Liver (tissue), 9 donors: Measurements from ENCODE around the gene PCDH8. TPM values are rescaled to one million over a fixed set of nuclear protein-coding genes. Genes with fewer than 3 reads are reported as not detected.

Source experiments
- DNase-seq: peaks from one replicate; pipeline ENCODE4 v3.0.0-alpha.2; 2017; ENCODE audit warnings: low spot score
- H3K27ac ChIP-seq, 2 donors: one replicate each; pipeline ENCODE4 v1.7.0; 2013; ENCODE audit warnings: inconsistent platforms in 2 of 2, low read length in 2 of 2, control low read depth in 1 of 2, low read depth in 1 of 2, mild to moderate bottlenecking in 1 of 2
- H3K27me3 ChIP-seq, 4 donors: one replicate each; pipeline versions ENCODE4 v1.6.1 to v1.7.0; 2013; ENCODE audit warnings: low read length in 3 of 4, inconsistent platforms in 1 of 4, mild to moderate bottlenecking in 1 of 4, moderate library complexity in 1 of 4; ENCODE audit not compliant: control insufficient read depth in 4 of 4, insufficient read depth in 4 of 4
- H3K36me3 ChIP-seq, 4 donors: one replicate each; pipeline versions ENCODE4 v1.6.1 to v1.7.0; 2013; ENCODE audit warnings: low read length in 3 of 4, mild to moderate bottlenecking in 3 of 4, low read depth in 1 of 4, moderate library complexity in 1 of 4; ENCODE audit not compliant: control insufficient read depth in 4 of 4, insufficient read depth in 3 of 4
- H3K4me1 ChIP-seq, 4 donors: one replicate each; pipeline versions ENCODE4 v1.6.1 to v1.7.0; 2013; ENCODE audit warnings: low read length in 3 of 4, mild to moderate bottlenecking in 3 of 4, moderate library complexity in 1 of 4; ENCODE audit not compliant: control insufficient read depth in 4 of 4, insufficient read depth in 4 of 4
- H3K4me3 ChIP-seq, 3 donors: one replicate each; pipeline versions ENCODE4 v1.6.1 to v1.7.0; 2013; ENCODE audit warnings: low read length in 3 of 3, control low read depth in 1 of 3, low read depth in 1 of 3, mild to moderate bottlenecking in 1 of 3
- H3K9ac ChIP-seq, 2 donors: one replicate each; pipeline ENCODE4 v1.7.0; 2013; ENCODE audit warnings: low read length in 2 of 2, mild to moderate bottlenecking in 2 of 2, moderate library complexity in 2 of 2, control low read depth in 1 of 2, low read depth in 1 of 2
- H3K9me3 ChIP-seq, 4 donors: one replicate each; pipeline versions ENCODE4 v1.6.1 to v1.7.0; 2013; ENCODE audit warnings: low read length in 3 of 4; ENCODE audit not compliant: control insufficient read depth in 4 of 4
- EGR1 ChIP-seq, 2 donors: IDR thresholded peaks; 2 replicates each; pipeline ENCODE4 v1.6.1; 2016 to 2018; ENCODE audit warnings: antibody characterized with exemption in 2 of 2, low read depth in 2 of 2
- FOXA1 ChIP-seq: IDR thresholded peaks from 2 replicates; pipeline ENCODE4 v1.6.1; 2016; ENCODE audit warnings: antibody characterized with exemption
- FOXA2 ChIP-seq: IDR thresholded peaks from 2 replicates; pipeline ENCODE4 v1.6.1; 2016; ENCODE audit warnings: antibody characterized with exemption
- GABPA ChIP-seq, 2 donors: IDR thresholded peaks in 1 of 2; conservative IDR thresholded peaks in 1 of 2; 2 replicates each; pipeline ENCODE4 v1.6.1; 2016; ENCODE audit warnings: antibody characterized with exemption in 2 of 2, mild to moderate bottlenecking in 1 of 2, moderate library complexity in 1 of 2
- HNF4A ChIP-seq, 2 donors: conservative IDR thresholded peaks; 2 replicates each; pipeline ENCODE4 v1.6.1; 2016; ENCODE audit warnings: antibody characterized with exemption in 2 of 2, mild to moderate bottlenecking in 2 of 2
- JUND ChIP-seq, 2 donors: IDR thresholded peaks; 2 replicates each; pipeline ENCODE4 v1.6.1; 2016; ENCODE audit warnings: antibody characterized with exemption in 2 of 2
- NR2F2 ChIP-seq: IDR thresholded peaks from 2 replicates; pipeline ENCODE4 v1.6.1; 2016; ENCODE audit warnings: antibody characterized with exemption
- RAD21 ChIP-seq, 2 donors: IDR thresholded peaks; 2 replicates each; pipeline ENCODE4 v1.6.1; 2016; ENCODE audit warnings: antibody characterized with exemption in 2 of 2, mild to moderate bottlenecking in 2 of 2
- RXRA ChIP-seq, 2 donors: IDR thresholded peaks; 2 replicates each; pipeline ENCODE4 v1.6.1; 2017 to 2018; ENCODE audit warnings: antibody characterized with exemption in 2 of 2, mild to moderate bottlenecking in 1 of 2
- SP1 ChIP-seq: IDR thresholded peaks from 2 replicates; pipeline ENCODE4 v1.6.1; 2018; ENCODE audit warnings: antibody characterized with exemption, mild to moderate bottlenecking
- TAF1 ChIP-seq: conservative IDR thresholded peaks from 2 replicates; pipeline ENCODE4 v1.6.1; 2016; ENCODE audit warnings: antibody characterized with exemption, mild to moderate bottlenecking
- YY1 ChIP-seq: IDR thresholded peaks from 2 replicates; pipeline ENCODE4 v1.6.1; 2016; ENCODE audit warnings: antibody characterized with exemption, mild to moderate bottlenecking
- WGBS: extraction: QIAGEN DNeasy Blood & Tissue Kit; methylation state at CpG from one replicate; pipeline ENCODE4 v1.1.7; 2013; 5-methylcytosine and 5-hydroxymethylcytosine counted together
- polyA plus RNA-seq, 2 donors: library from polyadenylated mRNA; stranded (reverse) in 1 of 2; unstranded in 1 of 2; fragments of 200-250 nt in 1 of 2; fragments of >200 nt in 1 of 2; fragmentation: Nextera tagmentation in 1 of 2; extraction: Ambion mirVana in 1 of 2; gene quantifications; one replicate each; pipeline versions ENCODE4 v1.2.1 to v1.2.3, GENCODE V29; 2013 to 2015
- total RNA-seq, 2 donors: library from RNA; depleted of rRNA; stranded (reverse); fragments of >200 nt; gene quantifications; one replicate each; pipeline ENCODE4 v1.2.3, GENCODE V29; 2014
- TF ChIP-seq, protein P1 (sequence below): IDR thresholded peaks from 2 replicates; pipeline ENCODE4 v1.6.1; 2016; ENCODE audit warnings: antibody characterized with exemption
- TF ChIP-seq, protein P2 (sequence below): fragments of 150-350 bp; IDR thresholded peaks from 2 replicates; pipeline ENCODE4 v1.5.1; 2017; ENCODE audit warnings: improper control_type of control experiment, low read depth, low read length; ENCODE audit not compliant: missing input control
- TF ChIP-seq, protein P3 (sequence below): IDR thresholded peaks from 2 replicates; pipeline ENCODE4 v1.6.1; 2016; ENCODE audit warnings: antibody characterized with exemption
- TF ChIP-seq, protein P4 (sequence below): IDR thresholded peaks from 2 replicates; pipeline ENCODE4 v1.6.1; 2016; ENCODE audit warnings: antibody characterized with exemption
- TF ChIP-seq, protein P5 (sequence below): IDR thresholded peaks from 2 replicates; pipeline ENCODE4 v1.6.1; 2016; ENCODE audit warnings: antibody characterized with exemption, mild to moderate bottlenecking
- donor health status: healthy.
- donor health status: healthy.
- donor health status: healthy.
- donor health status: healthy.
- donor health status: healthy.

PCDH8 gene
- total and polyA plus RNA-seq, 4 donors: not detected

DNA sequence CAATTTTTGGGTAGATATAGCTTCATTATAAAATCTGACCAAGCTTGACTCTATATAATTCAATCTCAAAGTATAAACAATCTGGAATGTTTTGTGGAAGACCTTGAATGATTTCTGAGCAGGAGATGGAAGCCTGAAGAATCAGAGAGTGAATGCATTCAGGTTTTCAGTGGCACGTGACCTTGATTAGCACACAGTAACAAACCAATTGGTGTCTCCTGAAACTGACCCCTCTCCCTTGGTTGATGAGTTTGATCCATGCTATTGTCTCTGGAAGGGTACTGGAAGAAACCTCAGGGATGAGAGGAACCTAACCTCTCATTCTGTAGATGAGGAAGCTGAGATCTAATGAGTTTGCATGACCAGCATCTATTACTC is 39.6 kb downstream of the PCDH8 start (continued):
- TF ChIP-seq, protein P1, sequence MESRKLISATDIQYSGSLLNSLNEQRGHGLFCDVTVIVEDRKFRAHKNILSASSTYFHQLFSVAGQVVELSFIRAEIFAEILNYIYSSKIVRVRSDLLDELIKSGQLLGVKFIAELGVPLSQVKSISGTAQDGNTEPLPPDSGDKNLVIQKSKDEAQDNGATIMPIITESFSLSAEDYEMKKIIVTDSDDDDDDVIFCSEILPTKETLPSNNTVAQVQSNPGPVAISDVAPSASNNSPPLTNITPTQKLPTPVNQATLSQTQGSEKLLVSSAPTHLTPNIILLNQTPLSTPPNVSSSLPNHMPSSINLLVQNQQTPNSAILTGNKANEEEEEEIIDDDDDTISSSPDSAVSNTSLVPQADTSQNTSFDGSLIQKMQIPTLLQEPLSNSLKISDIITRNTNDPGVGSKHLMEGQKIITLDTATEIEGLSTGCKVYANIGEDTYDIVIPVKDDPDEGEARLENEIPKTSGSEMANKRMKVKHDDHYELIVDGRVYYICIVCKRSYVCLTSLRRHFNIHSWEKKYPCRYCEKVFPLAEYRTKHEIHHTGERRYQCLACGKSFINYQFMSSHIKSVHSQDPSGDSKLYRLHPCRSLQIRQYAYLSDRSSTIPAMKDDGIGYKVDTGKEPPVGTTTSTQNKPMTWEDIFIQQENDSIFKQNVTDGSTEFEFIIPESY: no peak
- TF ChIP-seq EGR1 (IDR thresholded peaks at IDR 0.05; ENCODE audit: low read depth in 2 of 2): no peak
- TF ChIP-seq SP1: no peak

DNA sequence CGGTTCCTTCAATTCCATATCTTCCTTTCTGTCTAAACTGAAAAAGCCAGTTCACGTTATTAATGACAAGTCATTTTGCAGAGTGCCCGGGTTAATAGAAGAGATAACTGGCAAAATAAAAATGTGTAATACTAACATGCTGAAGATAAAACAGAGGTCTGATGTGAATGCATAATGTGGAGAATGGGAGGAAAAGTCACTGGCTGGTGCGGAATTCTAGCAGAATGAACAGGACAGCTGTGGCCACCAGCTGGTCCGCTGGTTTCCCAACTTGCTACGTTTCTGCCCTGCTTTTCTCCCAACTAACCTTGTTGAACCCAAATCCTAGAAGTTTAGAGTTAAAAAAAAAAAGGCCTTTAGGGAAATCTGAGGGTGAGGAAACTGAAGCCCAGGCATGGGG is 42.4 kb downstream of the PCDH8 start:
- Histone ChIP-seq H3K27ac (no peak overlapping the region), H3K36me3 (no peaks in the 10 kb centered on the region), H3K4me3 (no peak overlapping the region), H3K4me1 (no peaks in the 10 kb centered on the region), H3K9me3 (no peaks in the 10 kb centered on the region), H3K27me3 (no peaks in the 10 kb centered on the region), H3K9ac (no peak overlapping the region)
- WGBS: 68% methylated on average over 6 of the region's 6 CpGs
- no peak for DNase-seq
- TF ChIP-seq, protein P2, sequence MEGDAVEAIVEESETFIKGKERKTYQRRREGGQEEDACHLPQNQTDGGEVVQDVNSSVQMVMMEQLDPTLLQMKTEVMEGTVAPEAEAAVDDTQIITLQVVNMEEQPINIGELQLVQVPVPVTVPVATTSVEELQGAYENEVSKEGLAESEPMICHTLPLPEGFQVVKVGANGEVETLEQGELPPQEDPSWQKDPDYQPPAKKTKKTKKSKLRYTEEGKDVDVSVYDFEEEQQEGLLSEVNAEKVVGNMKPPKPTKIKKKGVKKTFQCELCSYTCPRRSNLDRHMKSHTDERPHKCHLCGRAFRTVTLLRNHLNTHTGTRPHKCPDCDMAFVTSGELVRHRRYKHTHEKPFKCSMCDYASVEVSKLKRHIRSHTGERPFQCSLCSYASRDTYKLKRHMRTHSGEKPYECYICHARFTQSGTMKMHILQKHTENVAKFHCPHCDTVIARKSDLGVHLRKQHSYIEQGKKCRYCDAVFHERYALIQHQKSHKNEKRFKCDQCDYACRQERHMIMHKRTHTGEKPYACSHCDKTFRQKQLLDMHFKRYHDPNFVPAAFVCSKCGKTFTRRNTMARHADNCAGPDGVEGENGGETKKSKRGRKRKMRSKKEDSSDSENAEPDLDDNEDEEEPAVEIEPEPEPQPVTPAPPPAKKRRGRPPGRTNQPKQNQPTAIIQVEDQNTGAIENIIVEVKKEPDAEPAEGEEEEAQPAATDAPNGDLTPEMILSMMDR: no peak
- TF ChIP-seq SP1 (no peak), EGR1 (IDR thresholded peaks at IDR 0.05; ENCODE audit: low read depth in 2 of 2) (no peak), HNF4A (conservative IDR thresholded peaks at IDR 0.05) (no peak), RXRA (IDR thresholded peaks at IDR 0.05) (no peak), YY1 (no peak), JUND (IDR thresholded peaks at IDR 0.05) (no peak)
- TF ChIP-seq, protein P3, sequence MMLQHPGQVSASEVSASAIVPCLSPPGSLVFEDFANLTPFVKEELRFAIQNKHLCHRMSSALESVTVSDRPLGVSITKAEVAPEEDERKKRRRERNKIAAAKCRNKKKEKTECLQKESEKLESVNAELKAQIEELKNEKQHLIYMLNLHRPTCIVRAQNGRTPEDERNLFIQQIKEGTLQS: no peak
- TF ChIP-seq, protein P1: no peak
- TF ChIP-seq, protein P4, sequence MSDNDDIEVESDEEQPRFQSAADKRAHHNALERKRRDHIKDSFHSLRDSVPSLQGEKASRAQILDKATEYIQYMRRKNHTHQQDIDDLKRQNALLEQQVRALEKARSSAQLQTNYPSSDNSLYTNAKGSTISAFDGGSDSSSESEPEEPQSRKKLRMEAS: no peak

DNA sequence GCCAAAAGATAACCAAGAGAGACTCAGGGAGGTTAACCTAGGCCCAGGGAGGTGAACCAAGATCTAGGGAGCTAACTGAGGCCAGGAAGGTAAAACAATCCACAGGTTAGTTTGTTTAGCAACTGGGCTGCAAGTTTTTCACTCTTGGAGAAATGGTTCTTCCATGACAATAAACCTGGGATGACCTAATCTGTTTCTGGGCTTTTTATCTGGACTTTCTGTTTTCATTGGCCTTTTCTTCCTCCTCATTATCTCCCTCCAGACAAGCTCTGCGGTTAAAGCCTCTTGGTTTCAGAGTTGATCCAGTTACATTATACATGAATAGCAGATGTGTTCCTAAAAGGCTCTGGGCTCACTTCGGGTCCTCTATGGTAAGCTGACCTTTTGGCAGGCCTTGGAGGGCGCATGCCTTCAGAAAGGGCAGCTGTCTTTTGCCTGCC is 44.2 kb downstream of the PCDH8 start:
- Histone ChIP-seq H3K27ac (no peak overlapping the region), H3K27me3 (no peaks in the 10 kb centered on the region), H3K9ac (no peak overlapping the region), H3K9me3 (no peaks in the 10 kb centered on the region), H3K4me1 (no peaks in the 10 kb centered on the region), H3K4me3 (no peak overlapping the region), H3K36me3 (no peaks in the 10 kb centered on the region)
- 62% methylated on average over 3 of the region's 3 CpGs for WGBS
- no peak for DNase-seq
- TF ChIP-seq NR2F2 (no peak), RAD21 (IDR thresholded peaks at IDR 0.05) (no peak), TAF1 (no peak), SP1 (no peak), EGR1 (IDR thresholded peaks at IDR 0.05; ENCODE audit: low read depth in 2 of 2) (no peak), RXRA (IDR thresholded peaks at IDR 0.05) (no peak), YY1 (no peak), HNF4A (conservative IDR thresholded peaks at IDR 0.05) (no peak), FOXA1 (no peak), FOXA2 (no peak), GABPA (IDR thresholded peaks at IDR 0.05 in 1 of 2, conservative IDR thresholded peaks at IDR 0.05 in 1 of 2) (no peak)
- TF ChIP-seq, protein P5, sequence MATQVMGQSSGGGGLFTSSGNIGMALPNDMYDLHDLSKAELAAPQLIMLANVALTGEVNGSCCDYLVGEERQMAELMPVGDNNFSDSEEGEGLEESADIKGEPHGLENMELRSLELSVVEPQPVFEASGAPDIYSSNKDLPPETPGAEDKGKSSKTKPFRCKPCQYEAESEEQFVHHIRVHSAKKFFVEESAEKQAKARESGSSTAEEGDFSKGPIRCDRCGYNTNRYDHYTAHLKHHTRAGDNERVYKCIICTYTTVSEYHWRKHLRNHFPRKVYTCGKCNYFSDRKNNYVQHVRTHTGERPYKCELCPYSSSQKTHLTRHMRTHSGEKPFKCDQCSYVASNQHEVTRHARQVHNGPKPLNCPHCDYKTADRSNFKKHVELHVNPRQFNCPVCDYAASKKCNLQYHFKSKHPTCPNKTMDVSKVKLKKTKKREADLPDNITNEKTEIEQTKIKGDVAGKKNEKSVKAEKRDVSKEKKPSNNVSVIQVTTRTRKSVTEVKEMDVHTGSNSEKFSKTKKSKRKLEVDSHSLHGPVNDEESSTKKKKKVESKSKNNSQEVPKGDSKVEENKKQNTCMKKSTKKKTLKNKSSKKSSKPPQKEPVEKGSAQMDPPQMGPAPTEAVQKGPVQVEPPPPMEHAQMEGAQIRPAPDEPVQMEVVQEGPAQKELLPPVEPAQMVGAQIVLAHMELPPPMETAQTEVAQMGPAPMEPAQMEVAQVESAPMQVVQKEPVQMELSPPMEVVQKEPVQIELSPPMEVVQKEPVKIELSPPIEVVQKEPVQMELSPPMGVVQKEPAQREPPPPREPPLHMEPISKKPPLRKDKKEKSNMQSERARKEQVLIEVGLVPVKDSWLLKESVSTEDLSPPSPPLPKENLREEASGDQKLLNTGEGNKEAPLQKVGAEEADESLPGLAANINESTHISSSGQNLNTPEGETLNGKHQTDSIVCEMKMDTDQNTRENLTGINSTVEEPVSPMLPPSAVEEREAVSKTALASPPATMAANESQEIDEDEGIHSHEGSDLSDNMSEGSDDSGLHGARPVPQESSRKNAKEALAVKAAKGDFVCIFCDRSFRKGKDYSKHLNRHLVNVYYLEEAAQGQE: no peak
- TF ChIP-seq, protein P4: no peak
- TF ChIP-seq, protein P2: no peak
